DMS53 treated with DMSO at 0.1 percent for 48 hours (cell line): ENCODE results near the gene KIF26A.

Experiments used
- DNase-seq: peaks from one replicate; lab custom pipeline; 2025; ENCODE audit not compliant: unreplicated experiment; lab: John Stamatoyannopoulos, UW

The KIF26A gene

GRCh38 chr14:104112609-104113571 lies 25.5 kb upstream of the KIF26A start:
- DNase-seq: no peak

DNA sequence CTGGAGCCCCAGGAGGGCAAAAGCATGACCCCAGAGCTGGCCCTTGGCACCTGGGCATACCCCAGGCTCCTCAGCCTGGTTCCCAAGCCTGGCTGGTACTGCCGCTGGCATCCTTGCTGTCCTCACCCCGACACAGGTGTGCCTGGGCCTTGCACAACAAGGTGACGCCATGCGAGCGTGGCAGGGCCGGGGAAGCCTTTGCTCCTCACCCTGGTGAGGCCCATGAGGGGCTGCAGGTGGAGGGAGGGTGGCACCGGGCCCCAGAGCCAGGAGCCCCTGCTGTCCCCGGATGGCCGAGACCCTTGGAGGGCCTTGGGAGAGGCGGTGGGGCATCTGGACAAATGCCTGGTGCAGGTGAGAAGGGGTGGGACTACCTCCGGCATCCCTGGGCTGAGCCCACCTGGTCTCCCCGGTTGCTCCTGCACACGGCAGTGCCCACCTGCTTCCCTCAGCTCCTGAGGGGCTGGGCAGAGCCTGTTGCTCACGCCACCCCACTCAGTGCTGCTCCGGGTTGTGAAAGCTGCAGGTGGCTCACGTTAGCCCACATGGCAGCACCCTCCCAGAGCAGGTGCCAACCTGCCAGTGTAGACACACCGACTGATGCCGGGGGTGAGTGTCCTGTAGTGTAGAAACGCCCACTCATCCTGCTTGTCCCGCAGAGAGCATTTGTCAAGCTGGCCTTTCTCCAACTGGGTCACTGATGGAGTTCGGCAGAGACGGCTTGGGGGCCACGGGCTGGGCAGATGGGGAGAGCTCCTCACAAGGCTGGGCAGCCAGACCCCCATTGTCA lies 24.6 kb upstream of the KIF26A start:
- DNase-seq: no peak

- DNase-seq: no peak
These were observed 23.8 kb upstream of the KIF26A start for GRCh38 chr14:104114421-104115130.

- DNase-seq: no peak
These were observed 23.2 kb upstream of the KIF26A start for GRCh38 chr14:104115131-104115600.

DNA sequence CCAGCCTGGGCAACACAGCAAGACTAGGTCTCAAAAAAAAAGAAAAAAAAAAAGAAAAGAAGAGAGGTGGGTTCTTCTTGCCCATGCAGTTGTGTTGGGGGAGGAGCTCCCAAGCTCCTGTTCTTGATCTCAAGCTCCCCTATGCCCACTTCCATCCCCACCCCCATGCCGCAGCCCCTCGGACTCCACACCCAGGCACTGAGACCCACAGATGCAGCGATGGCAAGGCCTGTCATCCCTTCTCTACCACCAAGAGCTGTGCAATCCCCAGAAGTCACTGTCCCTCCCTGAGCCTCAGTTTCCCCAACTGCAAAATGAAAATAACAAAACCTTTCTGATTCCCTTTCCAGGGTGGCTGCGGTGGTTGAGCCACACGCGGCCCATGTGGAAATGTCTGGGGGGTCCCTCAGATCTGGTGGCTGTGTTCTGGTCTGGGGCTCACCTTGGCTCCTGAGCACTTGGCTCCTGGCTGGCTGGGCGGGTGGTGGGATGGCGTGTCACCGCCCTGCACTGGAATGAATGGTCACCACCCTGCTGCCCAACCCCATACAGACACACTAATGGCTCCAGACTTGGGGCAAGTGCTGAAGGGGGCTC lies 22.6 kb upstream of the KIF26A start:
- DNase-seq: no peak

GRCh38 chr14:104116288-104116755 lies 22.1 kb upstream of the KIF26A start:
- no peak for DNase-seq

DNA sequence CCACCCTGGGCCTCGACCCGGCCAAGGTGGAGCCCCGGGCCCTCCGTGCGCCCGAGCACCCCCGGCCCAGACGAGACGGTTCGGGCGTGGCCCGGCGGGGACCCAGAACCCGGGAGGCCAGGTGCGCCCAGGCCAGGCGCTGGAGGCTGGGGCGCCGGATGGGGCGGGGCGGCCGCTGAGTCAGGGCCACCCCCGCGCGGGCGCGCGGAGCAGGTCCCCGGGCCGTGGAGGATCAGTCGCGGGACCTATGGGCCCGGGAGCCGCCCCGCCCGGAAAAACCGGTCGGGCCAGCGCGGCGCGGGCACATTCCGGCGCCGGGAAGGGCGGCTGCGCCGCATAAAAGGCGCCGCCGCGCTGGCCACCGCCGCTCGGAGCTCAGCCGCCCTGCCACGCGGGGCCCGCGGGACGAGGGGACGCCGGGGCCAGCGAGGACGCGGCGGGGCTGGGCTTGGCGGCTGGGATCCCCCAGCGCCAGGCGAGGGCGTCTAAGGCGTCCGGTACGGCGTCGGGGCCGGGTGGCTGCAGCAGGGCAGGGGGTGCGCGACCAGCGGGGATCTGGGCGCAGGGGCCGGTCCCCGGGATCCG lies 21.5 kb upstream of the KIF26A start:
- DNase-seq: no peak

GRCh38 chr14:104117341-104118005 lies 20.9 kb upstream of the KIF26A start:
- DNase-seq: no peak

- DNase-seq: no peak
These were observed 20.2 kb upstream of the KIF26A start for GRCh38 chr14:104118006-104118844.

- DNase-seq: no peak
These were observed 19.3 kb upstream of the KIF26A start for GRCh38 chr14:104119119-104119487.

- no peak for DNase-seq
These were observed 18.7 kb upstream of the KIF26A start for GRCh38 chr14:104119488-104120251.

DNA sequence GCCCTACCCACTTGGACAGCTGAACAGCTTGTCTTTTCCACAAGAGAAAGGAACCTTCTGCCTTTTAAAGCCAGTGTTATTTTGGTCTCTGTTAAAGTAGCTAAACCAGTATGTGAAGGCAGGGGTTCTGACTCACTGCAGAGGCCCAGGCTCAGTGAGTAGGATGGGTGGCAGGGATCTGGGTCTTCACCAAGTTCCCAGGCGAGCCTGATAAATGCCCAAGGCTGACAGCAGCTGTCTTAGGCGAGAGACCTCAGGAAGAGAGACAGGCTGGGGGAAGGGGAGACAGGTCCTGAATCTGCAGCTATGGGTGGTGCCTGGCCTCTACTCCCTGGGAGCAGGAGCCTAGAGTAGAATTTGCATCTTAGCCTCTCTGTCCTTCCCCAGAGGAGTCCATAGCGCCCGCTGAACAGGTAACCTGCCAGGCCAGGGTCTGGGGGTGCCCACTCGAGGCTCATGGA lies 18.1 kb upstream of the KIF26A start:
- DNase-seq: no peak

DNA sequence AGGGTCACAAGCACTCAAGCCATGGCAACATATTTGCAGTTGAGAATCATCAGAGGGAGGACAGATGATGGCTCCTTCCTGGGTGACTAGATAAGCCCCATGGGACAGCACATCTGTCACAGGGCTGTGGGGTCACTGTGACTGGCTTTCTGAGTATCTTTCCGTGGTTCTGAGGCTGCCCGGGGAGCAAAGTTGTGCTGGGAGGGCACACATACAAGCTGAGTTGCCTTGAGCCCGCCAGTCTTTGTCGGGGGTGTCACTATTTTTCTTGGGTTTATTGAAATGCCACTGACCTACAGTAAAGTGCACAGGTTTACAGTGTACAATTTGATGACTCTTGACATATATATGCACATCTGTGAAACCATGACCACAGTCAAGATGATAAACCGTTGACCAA lies 17.2 kb upstream of the KIF26A start:
- DNase-seq: no peak

GRCh38 chr14:104123879-104124278 lies 14.5 kb upstream of the KIF26A start:
- no peak for DNase-seq

DNA sequence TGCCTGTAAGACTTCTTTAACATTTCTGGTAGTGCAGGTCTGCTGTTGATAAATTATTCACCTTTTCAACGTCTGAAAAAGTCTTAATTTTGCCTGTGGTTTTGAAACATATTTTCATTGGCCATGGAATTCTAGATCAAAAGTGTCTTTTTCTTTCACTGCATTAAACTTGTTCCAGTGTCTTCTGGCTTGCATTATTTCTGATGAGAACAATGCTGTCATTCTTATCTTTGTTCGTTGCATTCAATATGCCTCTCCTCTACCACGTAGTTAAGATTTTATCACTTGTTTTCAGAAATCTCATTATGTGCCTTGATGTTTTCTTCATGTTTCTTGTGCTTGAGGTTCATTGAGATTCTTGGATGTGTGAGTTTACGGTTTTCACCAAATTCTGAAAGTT lies 13.4 kb upstream of the KIF26A start:
- DNase-seq: no peak

GRCh38 chr14:104126753-104127152 lies 11.6 kb upstream of the KIF26A start:
- no peak for DNase-seq

DNA sequence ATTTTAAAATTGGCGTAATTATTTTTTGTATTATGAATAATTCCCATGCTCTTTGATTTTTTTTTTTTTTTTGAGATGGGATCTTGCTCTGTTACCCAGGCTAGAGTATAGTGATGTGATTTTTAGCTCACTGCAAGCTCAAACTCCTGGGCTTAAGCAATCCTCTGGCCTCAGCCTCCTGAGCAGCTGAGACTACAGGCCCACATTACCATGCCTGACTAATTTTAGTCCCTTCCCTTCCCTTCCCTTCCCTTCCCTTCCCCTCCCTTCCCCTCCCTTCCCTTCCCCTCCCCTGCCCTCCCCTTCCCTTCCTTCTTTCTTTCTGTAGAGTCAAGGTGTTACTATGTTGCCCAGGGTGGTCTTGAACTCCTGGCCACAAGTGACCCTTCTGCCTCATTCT lies 9.4 kb upstream of the KIF26A start:
- DNase-seq: no peak

GRCh38 chr14:104129556-104129955 lies 8.8 kb upstream of the KIF26A start:
- no peak for DNase-seq
